ENCODE measurements around the gene LANCL2. TPM values are rescaled to one million over a fixed set of nuclear protein-coding genes. Genes with fewer than 3 reads are reported as not detected.
"Not testable (repeated sequence)": the region's sequence is repeated elsewhere in the genome, so short reads cannot be mapped to it uniquely, and the experiment has no call there.

Gene LANCL2
- total and polyA plus RNA-seq, 7 donors = 5.9 to 9.6 (median 8.3) TPM

GRCh38 chr7:55410667-55411239 lies 45.6 kb downstream of the LANCL2 start:
- Histone ChIP-seq H3K4me3 (no peak overlapping the region), H3K9me3 (no peaks in the 10 kb centered on the region), H3K27me3 (no peaks in the 10 kb centered on the region), H3K36me3 (peaks cover 0 to 24% (median 0%) of the 10 kb centered on the region in 4 donors), H3K4me1 (no peaks in the 10 kb centered on the region), H3K27ac (no peak overlapping the region)
- 90 to 91% methylated on average over 4 of the region's 4 CpGs for WGBS, 2 donors
- no peak for DNase-seq
- intact Hi-C loops (cut with DNase I) = loop anchor here (1.0 to 10.0 kb wide), 3 partner anchors 43 to 636 kb away; partner anchors contain the start of gene LANCL2
- TF ChIP-seq POLR2A (IDR thresholded peaks at IDR 0.05) = no peak
- TF ChIP-seq, protein P1, sequence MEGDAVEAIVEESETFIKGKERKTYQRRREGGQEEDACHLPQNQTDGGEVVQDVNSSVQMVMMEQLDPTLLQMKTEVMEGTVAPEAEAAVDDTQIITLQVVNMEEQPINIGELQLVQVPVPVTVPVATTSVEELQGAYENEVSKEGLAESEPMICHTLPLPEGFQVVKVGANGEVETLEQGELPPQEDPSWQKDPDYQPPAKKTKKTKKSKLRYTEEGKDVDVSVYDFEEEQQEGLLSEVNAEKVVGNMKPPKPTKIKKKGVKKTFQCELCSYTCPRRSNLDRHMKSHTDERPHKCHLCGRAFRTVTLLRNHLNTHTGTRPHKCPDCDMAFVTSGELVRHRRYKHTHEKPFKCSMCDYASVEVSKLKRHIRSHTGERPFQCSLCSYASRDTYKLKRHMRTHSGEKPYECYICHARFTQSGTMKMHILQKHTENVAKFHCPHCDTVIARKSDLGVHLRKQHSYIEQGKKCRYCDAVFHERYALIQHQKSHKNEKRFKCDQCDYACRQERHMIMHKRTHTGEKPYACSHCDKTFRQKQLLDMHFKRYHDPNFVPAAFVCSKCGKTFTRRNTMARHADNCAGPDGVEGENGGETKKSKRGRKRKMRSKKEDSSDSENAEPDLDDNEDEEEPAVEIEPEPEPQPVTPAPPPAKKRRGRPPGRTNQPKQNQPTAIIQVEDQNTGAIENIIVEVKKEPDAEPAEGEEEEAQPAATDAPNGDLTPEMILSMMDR (IDR thresholded peaks at IDR 0.05) = no peak
- TF ChIP-seq EP300 (IDR thresholded peaks at IDR 0.05) = no peak
- TF ChIP-seq POLR2AphosphoS5 (IDR thresholded peaks at IDR 0.05) = no peak

GRCh38 chr7:55411844-55412243 lies 46.7 kb downstream of the LANCL2 start:
- Histone ChIP-seq H3K36me3 (peaks cover 0 to 19% (median 0%) of the 10 kb centered on the region in 4 donors), H3K27ac (no peak overlapping the region), H3K4me1 (no peaks in the 10 kb centered on the region), H3K27me3 (no peaks in the 10 kb centered on the region), H3K4me3 (no peak overlapping the region), H3K9me3 (no peaks in the 10 kb centered on the region)
- no peak for TF ChIP-seq EP300 (IDR thresholded peaks at IDR 0.05)
- TF ChIP-seq, protein P1 (IDR thresholded peaks at IDR 0.05) = no peak
- no peak for DNase-seq
- intact Hi-C loops (cut with DNase I) = loop anchor here (1.0 to 10.0 kb wide), 3 partner anchors 45 to 637 kb away; partner anchors contain the start of gene LANCL2
- 96 to 97% methylated on average over 12 of the region's 12 CpGs for WGBS, 2 donors

DNA sequence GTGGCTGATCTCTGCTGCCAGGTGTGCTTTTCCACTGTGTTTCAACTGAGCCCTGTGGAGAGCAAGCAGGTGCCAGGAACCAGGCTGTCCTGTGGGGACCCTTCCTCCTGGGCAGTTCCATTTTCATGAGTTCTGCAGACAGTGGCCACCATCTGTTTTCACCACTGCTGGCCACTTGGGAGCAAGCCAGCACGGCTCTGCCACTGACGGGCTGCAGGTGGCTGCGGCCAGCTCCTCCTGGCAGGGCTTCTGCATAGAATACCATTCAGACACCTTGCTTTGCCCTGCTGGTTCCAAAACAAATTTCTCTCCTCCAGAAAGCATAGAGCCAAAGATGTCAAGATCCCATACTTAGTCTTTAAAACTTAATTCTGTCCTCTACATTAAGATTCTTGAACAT lies 48.3 kb downstream of the LANCL2 start:
- Histone ChIP-seq H3K27ac (no peak overlapping the region), H3K9me3 (no peaks in the 10 kb centered on the region), H3K4me3 (no peak overlapping the region), H3K27me3 (no peaks in the 10 kb centered on the region), H3K36me3 (peaks cover 0 to 10% (median 0%) of the 10 kb centered on the region in 4 donors), H3K4me1 (no peaks in the 10 kb centered on the region)
- TF ChIP-seq POLR2AphosphoS5 (IDR thresholded peaks at IDR 0.05) (no peak), EP300 (IDR thresholded peaks at IDR 0.05) (no peak), POLR2A (IDR thresholded peaks at IDR 0.05) (no peak)
- TF ChIP-seq, protein P1 (IDR thresholded peaks at IDR 0.05) = no peak
- intact Hi-C loops (cut with DNase I) = loop anchor here (5.0 to 10.0 kb wide), 2 partner anchors 46 to 639 kb away; partner anchors contain the start of gene LANCL2
- DNase-seq = no peak
- WGBS, 2 donors = 90 to 91% methylated on average over 3 of the region's 3 CpGs

- intact Hi-C loops (cut with DNase I) = loop anchor here (1.0 to 10.0 kb wide), 2 partner anchors 135 to 640 kb away; no protein-coding TSS in a partner anchor
- DNase-seq = peak; percentile 81
- Histone ChIP-seq H3K9me3 (no peaks in the 10 kb centered on the region), H3K36me3 (peaks cover 0 to 10% (median 0%) of the 10 kb centered on the region in 4 donors), H3K4me3 (no peak overlapping the region), H3K4me1 (no peaks in the 10 kb centered on the region), H3K27ac (no peak overlapping the region), H3K27me3 (no peaks in the 10 kb centered on the region)
- WGBS, 2 donors = 41 to 50% methylated on average over 6 of the region's 6 CpGs
- TF ChIP-seq, protein P1 (IDR thresholded peaks at IDR 0.05) = peak; percentile 59 to 85 (median 70)
- TF ChIP-seq POLR2A (IDR thresholded peaks at IDR 0.05) = no peak
Measured at GRCh38 chr7:55415173-55415778, 50.1 kb downstream of the LANCL2 start.

GRCh38 chr7:55417456-55417855 lies 52.3 kb downstream of the LANCL2 start:
- WGBS, 2 donors = 89 to 96% methylated on average over 4 of the region's 4 CpGs
- H3K27me3 ChIP-seq, H3K36me3 ChIP-seq, H3K4me1 ChIP-seq, H3K4me3 ChIP-seq, DNase-seq, H3K9me3 ChIP-seq, H3K27ac ChIP-seq: not testable (repeated sequence)
- intact Hi-C loops (cut with DNase I) = loop anchor here (10.0 kb wide), 1 partner anchor 643 kb away; no protein-coding TSS in a partner anchor
